Chondrocyte (in vitro differentiated cells): Measurements from ENCODE around the gene ABHD16B. TPM values are rescaled to one million over a fixed set of nuclear protein-coding genes. Genes with fewer than 3 reads are reported as not detected.
A peak's percentile ranks its signal among the peaks of the same experiment; 100 is the strongest.
"Not testable (repeated sequence)": the region's sequence is repeated elsewhere in the genome, so short reads cannot be mapped to it uniquely, and the experiment has no call there.

ENCODE experiments used
- DNase-seq: peaks from one replicate; pipeline ENCODE4 v3.0.0; 2021; ENCODE audit warnings: mixed read lengths, low spot score
- H3K27ac Mint-ChIP-seq: one replicate; pipeline ENCODE4 v1.8.0; 2021; ENCODE audit warnings: mild to moderate bottlenecking, moderate library complexity, mixed read lengths; ENCODE audit not compliant: unreplicated experiment
- H3K27me3 Mint-ChIP-seq: 2 replicates; pipeline ENCODE4 v1.8.0; 2021; ENCODE audit warnings: low read depth, mixed read lengths
- H3K36me3 Mint-ChIP-seq: 2 replicates; pipeline ENCODE4 v1.8.0; 2021; ENCODE audit warnings: low read depth, mixed read lengths
- H3K4me1 Mint-ChIP-seq: 2 replicates; pipeline ENCODE4 v1.8.0; 2021; ENCODE audit warnings: low read depth, mild to moderate bottlenecking, mixed read lengths
- H3K4me3 Mint-ChIP-seq: one replicate; pipeline ENCODE4 v1.8.0; 2021; ENCODE audit warnings: mild to moderate bottlenecking, moderate library complexity, mixed read lengths; ENCODE audit not compliant: unreplicated experiment
- H3K9me3 Mint-ChIP-seq: 2 replicates; pipeline ENCODE4 v1.8.0; 2021; ENCODE audit warnings: low read depth, mixed read lengths
- total RNA-seq: library from RNA; stranded (reverse); gene quantifications from 3 replicates; pipeline ENCODE4 v1.2.1, GENCODE V29; 2021
- TF ChIP-seq, protein P1 (sequence below): fragments of 200-600 bp; sonication (generic); IDR thresholded peaks from 2 replicates; pipeline ENCODE4 v1.5.0; 2021; ENCODE audit warnings: antibody characterized with exemption, mild to moderate bottlenecking, moderate library complexity

ABHD16B gene
- total RNA-seq, 1 donor from 2014 or later: not detected

- no peaks in the 10 kb centered on the region for H3K9me3 Mint-ChIP-seq
These were observed 17.8 kb downstream of the ABHD16B start for GRCh38 chr20:63878899-63879663.

DNA sequence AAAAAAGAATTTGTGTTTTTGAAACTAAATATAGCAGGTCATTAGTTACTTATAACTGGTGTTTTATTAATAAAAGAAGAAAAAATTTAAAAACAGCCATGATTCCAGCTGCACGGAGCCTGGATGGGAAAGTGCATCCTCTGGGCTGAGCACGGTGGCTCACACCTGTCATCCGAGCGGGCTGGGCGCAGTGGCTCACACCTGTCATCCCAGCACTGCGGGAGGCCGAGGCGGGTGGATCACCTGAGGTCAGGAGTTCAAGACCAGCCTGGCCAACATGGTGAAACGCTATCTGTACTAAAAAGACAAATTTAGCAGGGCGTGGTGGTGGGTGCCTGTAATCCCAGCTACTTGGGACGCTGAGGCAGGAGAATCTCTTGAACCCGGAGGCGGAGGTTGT lies 19.6 kb downstream of the ABHD16B start:
- not testable (repeated sequence) for H3K4me3 Mint-ChIP-seq, H3K4me1 Mint-ChIP-seq, DNase-seq, H3K27me3 Mint-ChIP-seq, H3K9me3 Mint-ChIP-seq, H3K27ac Mint-ChIP-seq
- peaks cover 19% of the 10 kb centered on the region for H3K36me3 Mint-ChIP-seq

More at GRCh38 chr20:63878899-63879663, 17.8 kb downstream of the ABHD16B start:
- Mint-ChIP-seq H3K27ac (no peak overlapping the region), H3K36me3 (peaks cover 26% of the 10 kb centered on the region), H3K27me3 (no peaks in the 10 kb centered on the region), H3K4me3 (no peak overlapping the region), H3K4me1 (no peaks in the 10 kb centered on the region)
- DNase-seq: no peak
- TF ChIP-seq, protein P1, sequence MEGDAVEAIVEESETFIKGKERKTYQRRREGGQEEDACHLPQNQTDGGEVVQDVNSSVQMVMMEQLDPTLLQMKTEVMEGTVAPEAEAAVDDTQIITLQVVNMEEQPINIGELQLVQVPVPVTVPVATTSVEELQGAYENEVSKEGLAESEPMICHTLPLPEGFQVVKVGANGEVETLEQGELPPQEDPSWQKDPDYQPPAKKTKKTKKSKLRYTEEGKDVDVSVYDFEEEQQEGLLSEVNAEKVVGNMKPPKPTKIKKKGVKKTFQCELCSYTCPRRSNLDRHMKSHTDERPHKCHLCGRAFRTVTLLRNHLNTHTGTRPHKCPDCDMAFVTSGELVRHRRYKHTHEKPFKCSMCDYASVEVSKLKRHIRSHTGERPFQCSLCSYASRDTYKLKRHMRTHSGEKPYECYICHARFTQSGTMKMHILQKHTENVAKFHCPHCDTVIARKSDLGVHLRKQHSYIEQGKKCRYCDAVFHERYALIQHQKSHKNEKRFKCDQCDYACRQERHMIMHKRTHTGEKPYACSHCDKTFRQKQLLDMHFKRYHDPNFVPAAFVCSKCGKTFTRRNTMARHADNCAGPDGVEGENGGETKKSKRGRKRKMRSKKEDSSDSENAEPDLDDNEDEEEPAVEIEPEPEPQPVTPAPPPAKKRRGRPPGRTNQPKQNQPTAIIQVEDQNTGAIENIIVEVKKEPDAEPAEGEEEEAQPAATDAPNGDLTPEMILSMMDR: no peak

DNA sequence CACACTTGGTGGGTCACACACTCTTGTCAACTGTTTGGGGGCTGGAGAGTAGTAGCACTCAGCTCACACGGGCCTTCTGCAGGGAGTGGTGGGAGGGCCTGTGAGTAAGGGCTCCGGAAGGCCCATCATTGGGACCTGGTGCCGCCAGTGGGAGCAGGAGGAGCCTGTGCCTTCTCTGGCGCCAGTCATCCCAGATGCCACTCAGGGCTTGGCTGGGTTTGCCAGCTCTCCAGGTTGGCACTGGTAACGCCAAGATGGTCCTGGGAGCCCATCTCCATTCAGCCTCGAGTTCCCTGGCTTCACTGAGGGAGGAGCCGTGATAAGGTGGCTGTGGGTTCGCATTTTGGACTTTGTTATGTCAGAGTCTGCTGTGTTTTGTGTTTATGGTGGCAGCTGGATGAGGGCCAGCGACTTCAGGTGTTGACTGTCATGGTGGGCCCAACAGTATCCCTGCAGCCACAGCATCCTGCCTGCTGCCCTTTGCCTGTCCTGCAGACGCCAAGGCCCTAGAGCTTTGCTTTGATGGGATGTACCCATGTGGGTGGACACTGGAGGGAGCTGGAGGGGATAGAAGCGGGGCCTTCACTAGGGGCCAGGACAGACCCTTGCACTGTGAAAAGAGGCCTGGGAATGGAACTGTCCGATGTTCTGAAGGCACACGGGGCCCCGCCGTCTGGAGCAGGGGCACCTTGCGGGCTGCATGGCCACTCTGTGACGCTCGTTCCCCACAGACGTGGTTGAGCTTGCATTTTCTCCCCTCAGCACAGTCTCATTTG lies 20.3 kb downstream of the ABHD16B start:
- H3K27ac Mint-ChIP-seq: no peak overlapping the region
- no peaks in the 10 kb centered on the region for H3K4me1 Mint-ChIP-seq
- peaks cover 15% of the 10 kb centered on the region for H3K36me3 Mint-ChIP-seq
- no peak overlapping the region for H3K4me3 Mint-ChIP-seq
- DNase-seq: no peak
- H3K27me3 Mint-ChIP-seq: no peaks in the 10 kb centered on the region
- H3K9me3 Mint-ChIP-seq: no peaks in the 10 kb centered on the region
- TF ChIP-seq, protein P1: no peak

DNA sequence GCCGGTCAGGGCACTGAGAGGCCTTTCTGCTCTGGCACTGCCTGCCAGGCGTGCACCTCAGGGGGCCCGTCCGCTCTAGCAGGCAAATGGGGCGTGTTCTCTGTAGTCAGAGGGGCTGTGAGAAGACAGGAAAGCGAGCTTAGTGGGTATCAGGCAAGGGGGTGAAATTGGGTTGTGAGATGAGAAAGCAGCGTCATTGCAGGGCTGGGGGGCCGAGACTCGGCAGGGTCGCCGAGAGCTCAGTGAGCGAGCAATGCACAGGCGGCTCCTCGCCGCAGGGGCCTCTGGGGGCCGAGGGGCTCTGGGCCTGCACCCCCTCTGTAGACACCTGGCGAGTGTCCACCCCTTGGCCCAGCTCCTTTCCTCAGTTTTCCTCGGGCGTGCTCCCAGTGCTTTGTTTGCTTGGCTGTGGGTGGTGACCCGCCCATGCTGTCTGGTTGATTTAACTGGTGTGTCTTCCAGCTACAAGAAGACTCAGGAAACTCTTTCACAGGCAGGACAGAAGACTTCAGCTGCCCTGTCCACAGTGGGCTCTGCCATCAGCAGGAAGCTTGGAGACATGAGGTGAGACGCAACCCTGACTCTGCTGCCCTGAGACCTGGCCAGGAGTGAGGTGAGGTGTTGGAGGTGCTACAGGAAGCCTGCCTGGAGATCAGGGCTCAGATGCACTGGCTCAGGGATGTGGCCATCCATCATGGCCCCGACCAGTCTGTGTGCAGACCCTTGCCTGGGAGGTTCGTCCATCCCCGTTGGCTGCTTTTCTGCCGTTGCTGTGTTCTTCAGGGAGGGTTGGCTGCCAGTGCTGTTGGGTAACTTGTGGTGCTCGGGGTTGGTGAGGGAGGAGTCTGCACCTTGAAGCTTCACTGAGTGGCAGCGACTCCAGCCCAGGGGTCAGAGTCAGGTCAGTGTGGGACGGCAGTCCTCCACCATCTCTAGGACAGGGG lies 21.2 kb downstream of the ABHD16B start:
- peaks cover 17% of the 10 kb centered on the region for H3K36me3 Mint-ChIP-seq
- H3K4me3 Mint-ChIP-seq: no peak overlapping the region
- peak overlapping the region; percentile 27 for H3K27ac Mint-ChIP-seq
- TF ChIP-seq, protein P1: no peak
- no peak for DNase-seq
- no peaks in the 10 kb centered on the region for H3K9me3 Mint-ChIP-seq
- H3K27me3 Mint-ChIP-seq: no peaks in the 10 kb centered on the region
- H3K4me1 Mint-ChIP-seq: no peaks in the 10 kb centered on the region

GRCh38 chr20:63883201-63883593 lies 21.9 kb downstream of the ABHD16B start:
- Mint-ChIP-seq H3K27ac (no peak overlapping the region), H3K27me3 (no peaks in the 10 kb centered on the region), H3K9me3 (no peaks in the 10 kb centered on the region), H3K36me3 (peaks cover 17% of the 10 kb centered on the region), H3K4me3 (no peak overlapping the region), H3K4me1 (no peaks in the 10 kb centered on the region)
- DNase-seq: no peak
- TF ChIP-seq, protein P1: no peak
